ENCODE measurements around the gene KPNA3.

The KPNA3 gene

DNA sequence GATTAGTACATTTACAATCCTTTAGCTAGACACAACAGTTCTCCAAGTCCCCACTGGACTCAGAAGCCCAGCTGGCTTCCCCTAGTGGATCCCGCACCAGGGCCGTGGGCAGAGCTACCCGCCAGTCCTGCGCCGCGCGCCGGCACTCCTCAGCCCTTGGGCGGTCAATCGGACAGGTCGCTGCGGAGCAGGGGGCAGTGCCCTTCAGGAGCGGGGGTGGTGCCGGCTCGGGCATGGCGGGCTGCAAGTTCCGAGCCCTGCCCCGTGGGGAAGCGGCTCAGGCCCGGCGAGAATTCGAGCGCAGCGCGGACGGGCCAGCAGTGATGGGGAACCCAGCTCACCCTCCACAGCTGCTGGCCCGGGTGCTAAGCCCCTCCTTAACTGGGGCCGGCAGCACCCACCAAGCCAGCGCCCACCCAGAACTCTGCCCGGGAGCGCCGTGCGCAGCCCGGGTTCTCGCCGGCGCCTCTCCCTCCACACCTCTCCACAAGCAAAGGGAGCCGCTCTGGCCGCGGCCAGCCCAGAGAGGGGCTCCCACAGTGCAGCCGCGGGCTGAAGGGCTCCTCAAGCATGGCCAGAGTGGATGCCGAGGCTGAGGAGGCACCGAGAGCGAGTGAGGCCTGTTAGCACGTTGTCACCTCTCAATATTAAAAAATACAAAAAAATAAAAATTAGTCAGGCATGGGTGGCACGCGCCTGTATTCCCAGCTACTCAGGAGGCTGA is 114.1 kb downstream of the KPNA3 start:
- no peak for DNase-seq

DNA sequence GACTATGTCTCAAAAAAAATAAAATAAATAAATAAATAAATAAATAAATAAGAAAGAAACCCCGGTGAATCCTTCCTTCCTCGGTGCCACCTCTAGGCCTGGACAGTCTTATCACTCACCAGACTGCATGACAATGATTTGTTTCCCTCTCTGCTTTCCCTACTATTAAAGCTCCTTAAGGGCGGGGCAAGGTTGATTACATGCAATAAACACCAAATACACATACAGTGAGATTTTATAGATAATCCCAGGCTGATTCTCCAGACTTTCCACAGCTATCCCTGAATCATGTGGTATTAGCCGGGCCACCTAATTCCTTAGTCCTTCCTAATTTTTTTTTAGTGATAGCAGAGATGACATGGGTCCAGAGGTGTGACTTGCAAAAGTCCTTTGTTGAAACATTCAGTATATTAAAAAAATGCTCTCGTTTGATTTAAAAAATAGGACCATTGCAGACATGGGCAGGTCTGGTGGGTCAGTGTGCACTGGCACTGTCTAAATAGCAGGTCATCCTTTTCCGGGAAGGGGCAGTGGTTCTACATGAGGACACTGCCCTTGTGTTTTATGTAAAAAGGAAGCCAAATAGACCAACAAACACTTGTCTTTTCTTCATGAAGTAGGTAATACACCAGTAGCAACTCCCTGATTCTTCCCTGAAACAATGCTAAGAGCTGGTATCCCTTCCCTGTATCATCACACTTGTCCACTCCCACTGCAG is 115.7 kb downstream of the KPNA3 start:
- no peak for DNase-seq

DNA sequence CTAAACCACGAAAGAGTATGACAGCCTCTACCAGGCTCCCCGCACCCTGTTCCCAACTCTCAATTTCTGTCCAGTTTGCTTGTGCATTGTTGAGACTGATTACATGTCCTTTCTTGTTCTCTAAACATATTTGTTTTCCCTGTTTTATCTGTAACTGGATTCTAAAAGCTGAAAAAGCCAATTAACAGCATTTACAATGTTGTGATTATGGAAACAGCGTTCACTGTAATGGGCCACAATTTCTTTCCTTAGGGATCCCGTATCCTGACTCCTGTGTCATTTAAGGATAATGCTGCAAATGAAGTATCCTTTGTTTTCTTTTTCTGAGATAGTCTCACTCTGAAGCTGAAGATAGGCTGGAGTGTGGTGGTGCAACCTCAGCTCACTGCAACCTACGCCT is 121.7 kb downstream of the KPNA3 start:
- no peak for DNase-seq

DNA sequence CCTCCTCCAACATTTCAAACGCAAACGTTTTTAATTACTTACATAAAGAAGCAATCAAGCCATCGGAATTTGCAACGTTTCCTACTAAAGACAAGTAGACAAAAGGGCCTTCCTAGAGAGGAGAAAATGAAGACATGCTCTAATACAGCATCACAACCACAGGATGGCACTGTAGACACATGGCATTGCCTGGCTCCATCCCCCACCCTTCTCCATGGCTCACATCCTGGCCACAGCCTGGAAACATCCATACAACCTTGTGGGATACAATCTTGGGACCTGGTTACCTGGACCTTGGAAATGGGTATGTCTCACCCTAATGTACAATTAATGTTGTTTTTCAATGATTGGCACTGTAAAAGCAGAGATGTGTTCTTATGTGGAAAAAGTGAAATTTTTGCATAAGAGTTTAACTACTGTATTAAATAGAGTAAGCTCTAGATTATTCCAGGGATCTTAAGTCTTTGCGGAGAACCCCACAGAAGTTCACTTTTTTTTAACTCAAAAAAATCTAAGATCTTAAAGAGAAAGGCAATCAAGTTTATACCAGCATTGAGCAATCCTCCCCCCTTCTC is 122.7 kb downstream of the KPNA3 start:
- DNase-seq = peak; percentile 59

DNA sequence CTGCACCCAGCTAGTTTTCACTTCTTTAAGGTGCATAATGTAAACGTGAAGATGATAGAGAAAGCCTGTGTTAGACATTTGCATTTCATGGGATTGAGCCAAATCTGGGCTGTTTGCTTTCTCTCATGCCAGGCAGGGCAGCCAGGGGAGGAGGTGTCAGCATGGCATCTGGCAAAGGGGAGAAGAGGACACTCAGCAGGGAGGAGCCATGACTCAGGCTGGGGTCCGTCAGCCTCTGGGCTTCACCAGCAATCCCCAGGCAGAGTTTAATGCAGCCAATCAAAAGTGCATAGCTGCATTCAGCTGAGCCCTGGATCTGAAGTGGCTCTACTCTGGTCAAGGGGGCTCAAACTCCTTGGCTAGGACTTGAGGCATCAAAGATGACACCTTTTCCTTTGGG is 124.7 kb downstream of the KPNA3 start:
- DNase-seq = peak; percentile 58

DNA sequence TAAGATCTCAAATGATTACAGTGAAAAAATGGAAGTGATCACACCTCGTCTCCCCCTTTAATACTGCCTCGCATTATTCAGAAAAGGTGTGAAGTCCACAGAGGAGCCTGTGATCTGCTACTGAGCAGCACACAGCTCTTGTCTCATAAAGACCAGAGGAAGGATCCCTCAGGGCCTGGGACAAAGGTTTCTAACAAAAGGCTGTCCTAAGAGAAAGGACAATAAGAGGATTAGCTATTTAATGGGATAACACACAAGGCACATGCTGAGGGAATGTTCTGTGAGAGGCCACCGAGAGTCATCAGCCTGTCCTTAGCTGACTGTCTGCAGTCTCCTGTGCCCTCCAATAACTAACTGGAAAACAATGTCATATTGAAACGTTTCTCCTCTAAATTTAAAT is 127.9 kb downstream of the KPNA3 start:
- no peak for DNase-seq

DNA sequence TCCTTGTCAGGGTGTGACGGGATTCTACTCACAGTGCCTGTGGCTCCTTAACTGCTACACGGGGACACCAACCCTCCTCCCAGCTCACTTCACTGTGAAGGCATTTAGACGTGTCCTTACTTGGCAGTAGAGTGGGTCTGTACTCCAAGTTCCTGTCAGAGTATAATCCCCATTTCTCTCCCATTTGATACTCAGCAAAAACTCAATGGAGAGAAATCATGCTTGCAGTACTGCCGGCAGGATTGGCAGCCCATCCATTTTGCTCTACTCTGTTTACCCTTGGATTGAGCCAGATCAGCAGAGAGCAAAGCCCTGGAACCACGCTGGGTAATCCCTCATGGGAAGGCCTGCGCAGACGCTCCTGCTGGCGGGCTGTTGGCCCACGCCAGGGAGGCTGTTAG is 135.2 kb downstream of the KPNA3 start:
- no peak for DNase-seq

DNA sequence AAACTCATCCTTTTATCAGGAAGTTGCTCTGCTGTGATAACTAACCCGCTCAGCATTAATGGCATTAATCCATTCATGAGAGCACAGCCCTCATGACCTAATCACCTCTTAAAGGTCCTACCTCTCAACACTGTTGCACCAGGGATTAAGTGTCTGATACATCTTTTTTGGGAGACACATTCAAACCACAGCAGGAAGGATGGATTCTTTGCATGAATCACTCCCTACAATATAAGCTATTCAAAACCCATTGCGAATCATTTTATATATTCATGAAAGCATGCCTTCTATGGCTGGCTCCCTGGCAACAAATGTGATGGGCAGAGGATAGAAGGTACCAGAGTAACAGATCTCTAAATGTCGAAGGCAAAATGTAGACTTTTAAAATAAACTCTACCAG is 136.6 kb downstream of the KPNA3 start:
- DNase-seq = peak; percentile 22

DNA sequence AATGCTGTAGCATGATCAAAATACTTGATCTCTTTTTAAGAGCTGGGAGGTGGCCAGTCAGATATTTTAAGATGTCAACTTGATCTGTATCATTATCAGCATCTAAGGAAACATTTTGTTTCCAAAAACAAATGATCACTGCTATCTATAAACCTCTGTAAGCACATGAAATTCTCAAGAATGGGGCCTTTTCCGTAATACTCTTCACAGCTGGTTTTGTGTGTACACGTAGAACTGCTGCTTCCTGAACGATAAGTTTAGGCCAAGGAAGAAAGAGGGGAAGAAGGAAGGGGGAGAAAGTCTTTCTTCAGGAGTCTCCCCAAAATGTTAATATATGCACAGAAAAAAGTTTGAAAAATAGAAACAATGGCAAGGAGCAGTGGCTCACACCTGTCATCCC is 138.5 kb downstream of the KPNA3 start:
- no peak for DNase-seq

DNA sequence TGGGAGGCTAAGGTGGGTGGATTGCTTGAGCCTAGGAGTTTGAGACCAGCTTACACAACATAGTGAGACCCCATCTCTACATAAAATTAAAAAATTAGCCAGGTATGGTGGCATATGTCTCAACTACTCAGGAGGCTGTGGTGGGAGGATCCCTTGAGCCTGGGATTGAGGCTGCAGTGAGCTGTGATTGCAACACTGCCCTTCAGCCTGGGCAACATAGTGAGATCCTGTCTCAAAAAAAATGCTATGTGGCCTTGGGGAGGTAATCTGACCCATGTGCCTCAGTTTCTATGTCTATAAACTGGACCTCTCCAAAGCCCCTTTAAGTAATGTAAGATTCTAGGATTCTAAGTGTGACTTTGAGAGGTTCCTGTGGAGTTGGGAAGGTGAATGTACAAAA is 139.0 kb downstream of the KPNA3 start:
- DNase-seq = no peak

DNA sequence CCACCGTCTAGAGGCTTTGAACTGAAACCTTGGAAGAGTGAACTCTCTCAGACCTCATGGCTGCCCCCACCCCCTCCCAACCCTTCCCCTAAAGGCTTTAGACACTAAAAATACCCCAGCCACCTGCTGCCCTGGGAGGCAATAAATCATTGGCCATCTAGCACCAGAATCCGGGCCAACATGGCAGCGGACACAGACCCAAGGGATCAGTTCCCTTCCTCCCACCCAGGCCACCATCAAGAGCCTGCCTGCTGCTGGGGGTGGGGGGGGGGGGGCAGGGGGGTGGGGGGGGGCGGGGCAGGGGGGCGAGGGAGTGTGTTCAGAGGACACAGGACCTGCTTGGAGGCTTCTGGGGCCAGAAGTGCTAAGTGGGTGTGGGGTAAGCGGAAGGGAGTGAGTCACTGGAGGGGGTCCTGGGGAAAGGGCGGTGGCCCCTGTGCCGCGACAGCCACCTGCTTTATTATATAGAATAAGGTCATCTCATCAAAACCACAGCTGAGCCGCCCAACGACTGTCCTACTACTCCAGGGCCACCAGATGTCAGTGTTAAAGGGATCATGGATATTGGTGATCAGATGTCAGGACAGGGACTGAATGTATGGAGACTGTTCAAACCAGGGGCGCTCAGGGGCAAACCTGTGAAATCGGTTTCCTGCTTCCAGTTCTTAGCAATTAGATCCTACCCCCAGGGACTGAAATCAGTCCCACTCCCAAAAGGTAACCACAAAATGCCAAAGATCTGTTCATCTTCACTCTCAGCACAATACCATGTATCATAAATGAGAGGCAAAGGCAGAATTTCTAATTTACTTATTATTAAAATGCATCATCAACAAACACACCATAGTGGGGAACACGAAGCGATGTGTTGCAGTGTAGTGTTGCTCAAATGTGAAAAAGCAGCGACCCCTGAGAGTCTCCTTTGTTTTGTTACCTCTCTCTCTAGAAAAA is 139.9 kb downstream of the KPNA3 start:
- peak; percentile 54 for DNase-seq

DNA sequence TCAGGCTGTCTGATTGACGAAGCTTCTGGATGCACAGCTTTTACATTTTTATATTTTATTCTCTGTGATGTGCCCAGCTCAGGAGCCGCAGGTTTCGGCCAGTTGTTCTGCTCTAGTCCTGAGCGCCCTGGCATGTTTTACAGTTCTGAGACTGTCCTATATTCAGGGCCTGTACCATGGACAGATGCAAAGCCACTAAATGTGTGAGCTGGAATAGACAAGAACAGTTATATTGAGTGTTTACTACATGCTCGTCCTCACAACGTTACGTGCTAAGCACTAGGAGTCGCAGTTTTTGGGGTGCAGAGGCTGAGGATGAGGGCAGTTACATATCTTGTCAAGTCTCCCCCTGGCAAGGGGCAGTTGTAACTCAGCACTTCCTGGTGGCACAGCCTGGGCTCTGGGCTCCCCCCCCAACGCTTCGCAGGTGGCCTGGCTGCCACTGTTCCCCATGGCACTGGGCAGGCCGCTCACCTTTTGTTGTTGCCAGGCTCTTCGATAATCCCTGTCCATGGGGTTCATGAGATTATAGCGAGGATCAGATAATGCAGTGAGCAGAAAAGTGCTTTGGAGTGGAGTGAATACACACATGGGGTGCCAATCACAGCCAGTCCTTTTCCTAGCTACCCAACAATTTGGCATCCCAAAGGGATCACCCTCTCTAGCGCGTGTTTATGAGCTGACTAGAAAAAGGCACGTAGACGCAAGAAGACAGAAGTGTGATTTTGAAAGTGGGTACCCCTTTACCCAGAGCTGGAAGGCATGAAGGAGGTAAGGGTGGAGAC is 140.7 kb downstream of the KPNA3 start:
- DNase-seq = no peak

DNA sequence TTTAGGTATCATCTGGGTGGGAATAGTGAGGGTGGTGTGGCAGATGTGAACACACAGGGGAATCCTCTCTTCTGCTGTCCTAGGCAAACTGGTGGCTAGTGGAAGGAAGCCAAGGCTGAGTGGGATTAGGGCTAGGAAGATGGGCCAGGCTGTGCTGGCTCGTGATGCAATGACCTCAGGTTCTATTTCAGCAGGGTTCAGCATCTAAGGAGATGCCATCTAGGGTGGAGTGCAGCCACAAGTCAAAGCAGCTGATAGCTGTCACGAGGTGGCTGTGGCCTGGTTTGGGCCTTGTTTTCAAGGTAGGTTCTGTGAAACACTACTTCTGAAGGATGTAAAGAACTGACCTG is 142.5 kb downstream of the KPNA3 start:
- no peak for DNase-seq
